ENCODE results near the gene NSUN2.

NSUN2 gene

GRCh38 chr5:6604946-6605345 lies 27.9 kb downstream of the NSUN2 start:
- TF ChIP-seq CTCF (IDR thresholded peaks at IDR 0.05; ENCODE audit: low read depth, low read length): no peak
- H3K4me3 ChIP-seq (ENCODE audit: low read depth, low read length): no peak overlapping the region

GRCh38 chr5:6604341-6604740 lies 28.5 kb downstream of the NSUN2 start:
- no peak overlapping the region for H3K4me3 ChIP-seq (ENCODE audit: low read depth, low read length)
- TF ChIP-seq CTCF (IDR thresholded peaks at IDR 0.05; ENCODE audit: low read depth, low read length): no peak

GRCh38 chr5:6603643-6604042 lies 29.2 kb downstream of the NSUN2 start:
- no peak overlapping the region for H3K4me3 ChIP-seq (ENCODE audit: low read depth, low read length)
- TF ChIP-seq CTCF (IDR thresholded peaks at IDR 0.05; ENCODE audit: low read depth, low read length): no peak

GRCh38 chr5:6602441-6602840 lies 30.4 kb downstream of the NSUN2 start:
- H3K4me3 ChIP-seq (ENCODE audit: low read depth, low read length): no peak overlapping the region
- TF ChIP-seq CTCF (IDR thresholded peaks at IDR 0.05; ENCODE audit: low read depth, low read length): no peak

GRCh38 chr5:6601816-6602215 lies 31.0 kb downstream of the NSUN2 start:
- no peak for TF ChIP-seq CTCF (IDR thresholded peaks at IDR 0.05; ENCODE audit: low read depth, low read length)
- no peak overlapping the region for H3K4me3 ChIP-seq (ENCODE audit: low read depth, low read length)

- no peak for TF ChIP-seq CTCF (IDR thresholded peaks at IDR 0.05; ENCODE audit: low read depth, low read length)
- H3K4me3 ChIP-seq (ENCODE audit: low read depth, low read length): no peak overlapping the region
Measured at GRCh38 chr5:6601271-6601670, 31.6 kb downstream of the NSUN2 start.

- no peak for TF ChIP-seq CTCF (IDR thresholded peaks at IDR 0.05; ENCODE audit: low read depth, low read length)
- no peak overlapping the region for H3K4me3 ChIP-seq (ENCODE audit: low read depth, low read length)
Measured at GRCh38 chr5:6599739-6600138, 33.1 kb downstream of the NSUN2 start.
